Measurements from ENCODE around the gene SLC37A1. TPM values are rescaled to one million over a fixed set of nuclear protein-coding genes. Genes with fewer than 3 reads are reported as not detected.

Gene SLC37A1
- total and polyA plus RNA-seq, 9 of the 15 experiments (the other 6 are each of a cell fraction or from before 2014, with no cell fraction given), result 0.06 to 3.4 (median 0.40) TPM

GRCh38 chr21:42467140-42467983 is 46.3 kb upstream of the SLC37A1 start (continued):
- no peak for TF ChIP-seq TAF1 (IDR thresholded peaks at IDR 0.05; ENCODE audit: control insufficient read depth, extremely low read depth, insufficient read depth, low read length, severe bottlenecking)
- TF ChIP-seq ZNF263 (CRISPR knock-in tag; IDR thresholded peaks at IDR 0.05; ENCODE audit: borderline replicate concordance), result peak; percentile 77
- no peak for TF ChIP-seq NFIX (CRISPR knock-in tag; IDR thresholded peaks at IDR 0.05; ENCODE audit: low read depth)
- TF ChIP-seq MAX (CRISPR knock-in tag; IDR thresholded peaks at IDR 0.05), result no peak; the same call in 1 of the 2 replicates
- no peak for TF ChIP-seq ZNF780A (CRISPR knock-in tag; IDR thresholded peaks at IDR 0.05)
- TF ChIP-seq GABPA (tag; conservative IDR thresholded peaks at IDR 0.05; ENCODE audit: low read depth), result no peak
- no peak for TF ChIP-seq RREB1 (CRISPR knock-in tag; IDR thresholded peaks at IDR 0.05)
- no peak for TF ChIP-seq CHAMP1 (IDR thresholded peaks at IDR 0.05)
- no peak for TF ChIP-seq BDP1 (IDR thresholded peaks at IDR 0.05; ENCODE audit: insufficient read depth, insufficient read length)
- TF ChIP-seq BCOR (IDR thresholded peaks at IDR 0.05), result no peak
- no peak for TF ChIP-seq IFI16 (CRISPR knock-in tag; IDR thresholded peaks at IDR 0.05)
- no peak; the same call in 1 of the 2 replicates for TF ChIP-seq LEF1 (IDR thresholded peaks at IDR 0.05)
- TF ChIP-seq ZNF165 (CRISPR knock-in tag; IDR thresholded peaks at IDR 0.05; ENCODE audit: borderline replicate concordance), result no peak
- TF ChIP-seq ARID1B (IDR thresholded peaks at IDR 0.05), result peak; percentile 38; the same call in 1 of the 2 replicates
- TF ChIP-seq ZNF830 (CRISPR knock-in tag; IDR thresholded peaks at IDR 0.05), result no peak
- no peak for TF ChIP-seq FOXK2 (conservative IDR thresholded peaks at IDR 0.05 in 1 of 2, IDR thresholded peaks at IDR 0.05 in 1 of 2; ENCODE audit: low read depth in 2 of 2)
- no peak for TF ChIP-seq SIRT6 (IDR thresholded peaks at IDR 0.05; ENCODE audit: low read depth, low read length)
- TF ChIP-seq CHD1 (IDR thresholded peaks at IDR 0.05; ENCODE audit: low read length), result no peak
- no peak for TF ChIP-seq FOS (IDR thresholded peaks at IDR 0.05; ENCODE audit: extremely low read depth, insufficient read length)
- no peak for TF ChIP-seq SRSF3 (IDR thresholded peaks at IDR 0.05; ENCODE audit: insufficient read depth, low read length)
- TF ChIP-seq ZNF174 (CRISPR knock-in tag; IDR thresholded peaks at IDR 0.05), result no peak

Data from K562 (cell line).